ENCODE measurements around the gene FLII. TPM values are rescaled to one million over a fixed set of nuclear protein-coding genes. Genes with fewer than 3 reads are reported as not detected.
A peak's percentile ranks its signal among the peaks of the same experiment; 100 is the strongest.

The FLII gene
- total and polyA plus RNA-seq, 2 experiments from 2014 or later, result 210 to 303 TPM

GRCh38 chr17:18237461-18237860 lies 21.1 kb downstream of the FLII start:
- no peaks in the 10 kb centered on the region for H3K27me3 ChIP-seq
- no peak overlapping the region for H3K27ac ChIP-seq
- no peak overlapping the region for H3K4me3 ChIP-seq
- H3K4me1 ChIP-seq (ENCODE audit: low read depth), result peaks cover 8% of the 10 kb centered on the region
- no peaks in the 10 kb centered on the region for H3K9me3 ChIP-seq (ENCODE audit: low read depth)
- TF ChIP-seq CTCF (IDR thresholded peaks at IDR 0.05; ENCODE audit: low read depth, low read length), result no peak
- no peak for DNase-seq (ENCODE audit: low read depth in 1 of 2, low spot score in 1 of 2)
- H3K36me3 ChIP-seq, result peaks cover 19% of the 10 kb centered on the region

GRCh38 chr17:18236494-18236893 lies 22.0 kb downstream of the FLII start:
- Histone ChIP-seq H3K4me3 (no peak overlapping the region), H3K4me1 (ENCODE audit: low read depth) (peaks cover 8% of the 10 kb centered on the region), H3K9me3 (ENCODE audit: low read depth) (no peaks in the 10 kb centered on the region), H3K27me3 (no peaks in the 10 kb centered on the region), H3K27ac (no peak overlapping the region), H3K36me3 (peaks cover 19% of the 10 kb centered on the region)
- TF ChIP-seq CTCF (IDR thresholded peaks at IDR 0.05; ENCODE audit: low read depth, low read length), result no peak
- DNase-seq (ENCODE audit: low read depth in 1 of 2, low spot score in 1 of 2), result no peak

GRCh38 chr17:18235743-18236256 lies 22.7 kb downstream of the FLII start:
- H3K36me3 ChIP-seq, result peaks cover 19% of the 10 kb centered on the region
- no peak overlapping the region for H3K4me3 ChIP-seq
- no peak for TF ChIP-seq CTCF (IDR thresholded peaks at IDR 0.05; ENCODE audit: low read depth, low read length)

GRCh38 chr17:18234853-18235380 lies 23.6 kb downstream of the FLII start:
- Histone ChIP-seq H3K4me3 (no peak overlapping the region), H3K9me3 (ENCODE audit: low read depth) (no peaks in the 10 kb centered on the region), H3K27me3 (no peaks in the 10 kb centered on the region), H3K4me1 (ENCODE audit: low read depth) (peaks cover 11% of the 10 kb centered on the region), H3K27ac (no peak overlapping the region), H3K36me3 (peaks cover 19% of the 10 kb centered on the region)
- TF ChIP-seq CTCF (IDR thresholded peaks at IDR 0.05; ENCODE audit: low read depth, low read length), result no peak
- no peak for DNase-seq (ENCODE audit: low read depth in 1 of 2, low spot score in 1 of 2)

More at GRCh38 chr17:18235743-18236256, 22.7 kb downstream of the FLII start:
- no peaks in the 10 kb centered on the region for H3K27me3 ChIP-seq
- H3K9me3 ChIP-seq (ENCODE audit: low read depth), result no peaks in the 10 kb centered on the region
- DNase-seq (ENCODE audit: low read depth in 1 of 2, low spot score in 1 of 2), result peak in 1 of 2 donors; percentile 57
- H3K4me1 ChIP-seq (ENCODE audit: low read depth), result peaks cover 9% of the 10 kb centered on the region
- no peak overlapping the region for H3K27ac ChIP-seq

GRCh38 chr17:18233803-18234518 lies 24.6 kb downstream of the FLII start:
- no peak overlapping the region for H3K4me3 ChIP-seq
- no peaks in the 10 kb centered on the region for H3K9me3 ChIP-seq (ENCODE audit: low read depth)
- no peaks in the 10 kb centered on the region for H3K27me3 ChIP-seq
- no peak overlapping the region for H3K27ac ChIP-seq
- no peak for DNase-seq (ENCODE audit: low read depth in 1 of 2, low spot score in 1 of 2)
- H3K4me1 ChIP-seq (ENCODE audit: low read depth), result peaks cover 4% of the 10 kb centered on the region
- peaks cover 19% of the 10 kb centered on the region for H3K36me3 ChIP-seq
- no peak for TF ChIP-seq CTCF (IDR thresholded peaks at IDR 0.05; ENCODE audit: low read depth, low read length)

Data from cardiac muscle cell (in vitro differentiated cells and primary cell).